NOMO-1 (cell line): ENCODE data around the gene PRLR.

Experiments used
- DNase-seq, 2 experiments: peaks; one replicate each; lab custom pipeline; 2025; ENCODE audit not compliant: unreplicated experiment in 2 of 2; lab: John Stamatoyannopoulos, UW

PRLR gene

GRCh38 chr5:35009657-35010056 lies 220.6 kb downstream of the PRLR start:
- DNase-seq, result no peak

DNA sequence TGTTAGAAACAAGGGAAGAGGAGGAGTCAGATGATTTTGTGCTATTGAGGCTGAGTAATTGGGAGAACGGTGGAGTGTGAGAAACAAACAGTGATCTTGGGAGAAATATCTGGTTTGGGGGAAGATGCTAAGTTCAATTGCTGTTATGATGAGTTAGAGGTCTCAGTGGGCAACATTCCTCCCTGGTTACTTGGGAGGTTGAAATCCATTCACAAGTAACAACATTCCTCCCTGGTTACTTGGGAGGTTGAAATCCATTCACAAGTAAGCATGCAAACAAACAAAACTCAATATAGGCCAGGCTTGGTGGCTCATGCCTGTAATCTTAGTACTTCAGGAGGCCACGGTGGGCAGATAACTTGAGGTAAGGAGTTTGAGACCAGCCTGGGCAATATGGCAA lies 221.3 kb downstream of the PRLR start:
- no peak for DNase-seq

GRCh38 chr5:35004771-35005170 lies 225.5 kb downstream of the PRLR start:
- no peak for DNase-seq

GRCh38 chr5:35004200-35004599 lies 226.1 kb downstream of the PRLR start:
- DNase-seq, result no peak

GRCh38 chr5:35003018-35003957 lies 227.0 kb downstream of the PRLR start:
- DNase-seq, result peak; percentile 77 to 79

GRCh38 chr5:35002459-35002858 lies 227.8 kb downstream of the PRLR start:
- no peak for DNase-seq

- no peak for DNase-seq
Observed at GRCh38 chr5:35001842-35002241, 228.4 kb downstream of the PRLR start.
